ENCODE measurements around the gene RNF151.

Gene RNF151

DNA sequence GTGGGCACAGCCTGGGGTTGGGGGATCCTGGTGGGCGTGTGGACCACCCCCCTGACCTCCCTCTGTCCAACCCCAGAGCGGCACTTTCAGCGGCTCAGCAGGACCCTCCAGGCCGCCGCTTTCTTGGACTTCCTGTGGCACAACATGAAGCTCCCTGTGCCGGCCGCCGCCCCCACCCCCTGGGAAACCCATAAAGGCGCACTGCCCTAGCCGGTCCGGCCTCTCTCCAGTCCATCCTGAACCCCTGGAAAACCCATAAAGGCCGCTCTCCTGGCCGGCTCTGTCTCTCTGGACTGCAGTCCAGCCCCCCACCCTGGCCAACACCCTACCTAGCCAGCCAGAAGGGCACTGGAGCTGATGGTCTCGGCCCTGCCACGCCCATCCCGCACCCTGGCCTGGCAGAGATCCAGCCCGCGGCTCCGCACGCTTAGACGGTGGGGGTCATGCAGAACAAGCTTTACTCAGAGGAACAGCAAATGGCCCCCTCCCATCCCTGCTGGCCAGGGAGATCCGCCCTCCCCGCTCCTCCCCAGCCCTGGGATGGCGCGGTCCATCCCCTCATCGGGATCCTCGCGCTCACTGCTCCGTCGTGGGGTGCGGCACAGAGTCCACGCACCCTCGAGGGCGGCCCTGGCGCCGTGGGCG is 11.9 kb downstream of the RNF151 start:
- DNase-seq, result no peak

DNA sequence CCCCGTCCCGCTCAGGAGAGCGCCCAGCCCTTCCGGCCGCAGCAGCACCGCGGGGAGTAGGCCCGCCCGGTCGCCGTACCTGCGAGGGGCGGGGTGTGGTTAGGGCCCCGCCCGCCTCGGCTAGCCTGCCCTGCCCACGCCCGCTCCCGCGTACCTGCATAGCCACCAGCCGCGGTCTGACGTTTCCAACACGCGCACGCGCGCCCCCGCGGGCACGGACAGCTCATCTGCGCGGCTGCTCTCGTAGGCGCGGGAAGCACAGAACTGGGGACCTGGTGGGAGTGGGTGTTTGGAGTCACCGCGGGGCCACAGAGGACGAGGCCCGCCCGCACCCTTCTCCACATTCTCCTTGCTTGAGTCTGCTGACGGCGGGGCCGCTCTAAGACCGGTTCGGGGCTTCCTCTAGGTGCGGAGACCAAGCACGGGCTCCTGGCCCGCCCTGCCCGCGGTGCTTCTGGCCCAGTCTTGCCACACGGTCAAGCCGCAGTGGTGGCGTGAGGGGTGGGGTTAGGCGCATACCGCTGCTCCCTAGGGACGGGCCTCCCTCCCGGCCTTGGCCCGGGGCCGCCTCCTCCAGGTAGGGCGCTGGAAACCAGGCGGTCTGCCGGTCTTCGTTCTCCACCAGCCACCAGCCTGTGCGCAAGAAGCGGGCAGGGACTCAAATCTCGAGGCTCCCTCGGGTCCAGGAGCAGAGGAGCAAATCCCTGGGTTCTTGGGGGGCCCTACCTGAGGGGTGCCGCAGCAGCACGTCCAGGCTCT is 12.8 kb downstream of the RNF151 start:
- DNase-seq, result no peak

DNA sequence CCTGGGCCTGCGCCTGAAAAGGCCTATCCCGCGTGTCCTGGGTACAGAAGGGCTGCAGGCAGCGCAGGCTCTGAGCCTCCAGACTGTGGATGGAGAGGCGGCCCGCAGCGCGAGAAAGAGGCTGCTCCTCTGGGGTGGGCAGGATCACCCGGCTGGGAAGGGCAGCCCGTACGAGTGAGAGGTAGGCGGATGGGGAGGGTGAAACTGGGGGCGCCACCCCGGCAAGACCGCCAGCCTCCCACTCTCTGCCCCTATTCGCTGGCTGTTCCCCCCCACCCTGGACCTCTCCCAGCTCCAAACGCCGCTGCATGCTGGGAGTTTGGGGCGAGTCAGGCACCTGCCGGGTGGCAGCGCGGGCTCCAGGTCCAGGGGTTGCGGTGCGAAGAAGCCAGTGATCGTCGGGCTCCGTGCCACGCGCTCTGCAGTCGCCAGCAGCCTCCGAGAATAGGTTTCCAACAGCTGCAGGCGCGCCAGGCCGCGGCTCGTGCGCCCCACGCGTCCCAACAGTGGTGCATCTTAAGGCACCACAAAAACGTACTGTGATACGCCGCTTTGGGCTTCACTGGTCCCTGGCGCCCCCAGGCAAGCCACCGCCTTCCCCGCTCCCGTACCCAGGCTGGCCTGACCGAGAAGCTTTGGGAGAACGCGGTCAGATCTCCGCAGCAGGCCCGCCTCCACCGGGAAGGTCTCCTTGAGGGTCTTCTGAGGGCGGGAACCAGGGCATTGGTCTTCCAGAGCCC is 13.5 kb downstream of the RNF151 start:
- DNase-seq, result no peak

DNA sequence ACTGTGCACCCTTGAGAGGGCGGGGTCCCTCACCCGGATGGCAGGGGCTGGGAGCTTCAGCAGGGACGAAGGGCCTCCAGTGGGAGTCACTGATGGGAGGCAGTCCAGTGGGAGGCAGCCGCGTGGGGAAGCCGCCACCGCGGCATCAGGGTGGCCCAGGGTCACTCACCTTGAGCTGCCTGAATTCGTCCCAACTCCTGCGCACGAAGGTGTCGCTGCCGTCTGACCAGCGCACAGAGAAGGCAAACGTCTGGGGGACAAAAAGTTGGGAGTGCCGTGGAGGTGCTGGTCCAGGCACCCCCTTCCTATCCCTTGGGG is 14.1 kb downstream of the RNF151 start:
- DNase-seq, result no peak

DNA sequence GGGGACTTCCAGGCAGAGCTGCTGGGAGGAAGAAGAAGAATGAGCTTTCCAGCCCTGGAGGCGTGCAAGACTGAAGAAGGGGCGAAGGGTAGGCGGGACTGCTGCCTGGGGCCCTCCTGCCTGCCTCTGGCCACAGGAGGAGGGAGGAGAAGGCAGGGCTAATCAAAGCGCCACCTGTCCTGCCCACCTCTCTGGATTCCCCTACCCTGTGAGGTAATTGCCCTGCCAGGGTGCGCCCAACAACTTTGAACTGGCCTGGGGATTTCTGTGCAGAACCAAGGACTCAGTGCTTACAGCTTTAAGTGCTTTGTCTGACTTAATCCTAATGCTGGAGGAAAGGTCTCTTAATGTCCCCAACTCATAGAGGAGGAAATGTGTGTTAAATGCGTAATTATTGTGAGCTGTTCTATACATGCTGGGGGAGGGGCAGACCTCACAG is 14.8 kb downstream of the RNF151 start, which contains the start of gene NOXO1:
NOXO1 (minus strand) TSS at position 72 of the 439 bp plus-strand sequence. CDS start 290 bp downstream, outside the sequence.
- DNase-seq, result no peak

DNA sequence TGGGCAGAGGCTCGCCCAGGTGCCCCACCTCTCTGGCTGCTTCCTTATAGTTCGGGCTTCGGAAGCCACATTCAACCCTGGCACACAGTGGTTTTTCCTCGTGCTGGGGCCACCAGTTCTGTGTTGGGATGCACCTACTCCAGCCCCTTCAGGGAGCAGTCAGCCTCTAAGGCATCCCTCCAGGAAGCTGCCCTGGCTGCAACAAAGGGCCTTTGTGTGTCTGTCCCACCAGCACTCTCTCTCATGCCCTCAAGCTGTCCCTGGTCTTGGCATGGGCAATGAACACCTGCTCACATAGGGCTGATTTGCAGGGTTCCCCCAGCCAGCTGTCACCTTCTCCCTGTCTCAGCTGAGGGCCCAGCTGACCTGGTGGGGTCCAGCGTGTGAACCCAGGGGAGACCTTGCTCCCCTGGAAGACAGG is 15.4 kb downstream of the RNF151 start:
- DNase-seq, result no peak

DNA sequence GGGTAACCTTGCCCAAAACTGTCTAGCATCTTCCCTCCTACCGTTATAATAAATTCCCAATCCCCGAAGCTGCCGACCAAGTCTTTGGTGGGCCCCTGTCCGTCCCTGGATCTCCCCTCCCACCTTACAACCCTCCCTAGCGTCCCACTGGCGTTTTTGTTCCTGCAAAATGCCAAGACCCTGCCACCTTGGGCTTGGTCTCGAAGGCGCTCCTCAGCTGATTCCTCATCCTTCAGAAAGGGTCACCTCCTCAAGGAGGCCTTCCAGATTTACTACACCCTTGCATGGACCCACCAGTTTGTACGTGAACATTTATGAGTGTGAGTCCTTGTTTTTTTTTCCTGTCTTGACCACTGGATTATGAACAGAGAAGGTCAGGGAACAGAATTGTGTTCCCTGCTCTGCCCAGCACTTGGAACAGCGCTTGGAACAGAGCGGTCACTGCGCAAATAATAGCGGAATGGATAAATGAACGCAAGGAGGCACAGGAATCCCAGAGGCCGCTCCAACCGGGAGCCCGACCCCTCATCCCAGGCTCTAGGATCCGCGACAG is 16.4 kb downstream of the RNF151 start:
- no peak for DNase-seq

DNA sequence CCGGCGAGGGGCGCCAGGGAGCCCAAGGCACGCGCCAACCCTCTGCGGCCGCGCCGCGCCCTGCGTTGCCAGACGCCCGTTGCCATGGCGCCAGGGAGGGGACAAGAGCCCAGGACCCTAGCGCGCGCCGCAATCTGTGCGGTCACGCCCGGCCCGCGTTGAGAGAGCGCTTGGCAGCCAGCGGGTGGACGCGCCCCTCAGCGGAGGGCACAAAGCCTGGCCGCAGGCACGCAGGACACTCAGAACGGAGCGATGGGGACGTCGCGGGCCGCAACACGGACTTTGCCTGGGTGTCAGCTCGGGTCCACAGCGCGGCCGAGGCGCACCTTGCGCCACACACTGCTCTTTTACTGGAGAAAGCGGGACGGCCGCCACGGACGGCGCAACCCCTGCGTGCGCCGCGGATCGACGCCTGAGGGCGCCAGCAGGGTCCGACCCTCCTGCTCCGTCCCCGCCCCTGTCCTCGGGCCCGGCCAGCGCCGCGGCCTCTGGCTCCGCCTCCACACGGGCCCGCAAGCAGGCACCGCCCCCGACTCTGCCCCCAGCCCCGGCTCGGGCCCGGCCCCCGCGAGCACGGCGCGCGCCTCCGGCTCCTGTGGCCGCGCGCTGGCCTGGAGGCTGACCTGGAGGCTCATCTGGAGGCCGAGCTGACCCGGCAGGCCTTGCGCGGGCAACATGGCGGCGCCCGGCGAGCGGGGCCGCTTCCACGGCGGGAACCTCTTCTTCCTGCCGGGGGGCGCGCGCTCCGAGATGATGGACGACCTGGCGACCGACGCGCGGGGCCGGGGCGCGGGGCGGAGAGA is 17.1 kb downstream of the RNF151 start, which contains the start of gene GFER:
GFER (plus strand) TSS at position 650 of the 803 bp plus-strand sequence; CDS start at position 676, 26 bp downstream.
- peak; percentile 45 to 92 for DNase-seq

DNA sequence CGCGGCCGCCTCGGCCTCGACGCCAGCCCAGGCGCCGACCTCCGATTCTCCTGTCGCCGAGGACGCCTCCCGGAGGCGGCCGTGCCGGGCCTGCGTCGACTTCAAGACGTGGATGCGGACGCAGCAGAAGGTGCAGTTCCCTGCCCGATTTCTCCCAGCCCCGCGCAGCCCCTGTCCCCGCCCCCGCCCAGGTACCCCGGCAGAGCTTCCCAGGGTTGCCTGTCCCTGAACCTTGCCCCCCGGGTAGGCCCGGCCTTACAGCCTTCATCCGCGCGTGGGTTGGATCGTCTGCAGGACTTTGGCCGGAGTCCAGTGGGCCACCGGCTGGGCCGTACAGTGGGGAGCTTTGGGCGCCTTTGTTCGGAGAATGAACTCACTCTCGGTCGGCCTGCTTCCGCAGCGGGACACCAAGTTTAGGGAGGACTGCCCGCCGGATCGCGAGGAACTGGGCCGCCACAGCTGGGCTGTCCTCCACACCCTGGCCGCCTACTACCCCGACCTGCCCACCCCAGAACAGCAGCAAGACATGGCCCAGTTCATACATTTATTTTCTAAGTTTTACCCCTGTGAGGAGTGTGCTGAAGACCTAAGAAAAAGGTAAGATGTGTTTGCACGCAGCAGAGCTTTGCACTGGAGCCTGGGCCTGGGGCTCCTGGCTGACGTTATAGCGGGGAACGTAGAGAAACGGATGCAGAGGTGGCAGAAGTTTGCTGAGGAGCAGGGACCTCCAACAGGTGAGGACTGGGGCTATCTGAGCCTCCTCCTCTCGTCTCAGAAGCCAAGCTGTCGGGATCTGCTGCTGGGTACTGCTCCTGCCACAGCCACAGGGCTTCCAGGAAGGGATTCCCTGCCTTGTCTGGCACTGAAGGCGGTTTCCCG is 17.9 kb downstream of the RNF151 start:
- DNase-seq, result no peak

DNA sequence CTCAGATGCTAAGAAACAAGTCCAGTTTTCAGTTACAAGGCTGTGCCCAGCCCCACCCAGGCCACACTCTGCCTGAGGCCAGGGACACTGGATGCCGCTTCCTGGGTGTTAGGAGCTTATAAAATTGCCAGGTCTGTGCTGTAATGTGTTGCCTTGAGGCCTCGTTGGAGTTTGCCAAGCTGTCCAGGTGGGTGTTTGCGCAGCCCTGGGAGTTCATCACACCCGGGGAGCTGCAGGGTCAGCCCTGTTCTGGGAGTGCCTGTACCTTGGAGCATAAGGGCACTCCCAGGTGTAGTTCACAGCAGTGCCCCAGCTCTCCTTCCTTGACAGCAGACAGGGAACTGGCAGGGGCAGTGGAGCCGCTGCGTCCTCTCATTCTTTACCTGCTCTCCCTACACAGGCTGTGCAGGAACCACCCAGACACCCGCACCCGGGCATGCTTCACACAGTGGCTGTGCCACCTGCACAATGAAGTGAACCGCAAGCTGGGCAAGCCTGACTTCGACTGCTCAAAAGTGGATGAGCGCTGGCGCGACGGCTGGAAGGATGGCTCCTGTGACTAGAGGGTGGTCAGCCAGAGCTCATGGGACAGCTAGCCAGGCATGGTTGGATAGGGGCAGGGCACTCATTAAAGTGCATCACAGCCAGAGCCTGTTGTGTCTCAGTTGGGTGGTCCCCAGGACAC is 19.0 kb downstream of the RNF151 start:
- no peak for DNase-seq

DNA sequence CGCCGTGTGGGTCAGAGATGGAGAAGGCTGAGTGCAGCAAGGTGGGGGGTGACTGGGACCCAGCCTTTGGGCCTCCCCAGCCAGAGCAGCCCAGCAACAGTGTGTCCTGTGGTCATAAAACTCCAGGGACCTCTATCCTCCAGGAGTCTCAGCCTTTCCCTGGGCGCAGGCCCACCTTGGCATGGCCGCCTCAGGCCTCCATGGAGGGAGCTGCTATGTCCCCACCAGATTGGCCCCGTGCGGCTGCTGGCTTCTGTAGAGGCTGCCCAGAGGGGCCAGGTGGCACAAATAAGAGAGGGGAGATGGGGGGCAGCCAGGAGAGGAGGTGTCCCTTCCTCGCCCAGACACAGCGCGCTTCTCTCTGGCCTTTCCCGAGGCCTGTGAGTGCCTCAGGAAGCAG is 20.5 kb downstream of the RNF151 start:
- DNase-seq, result no peak

DNA sequence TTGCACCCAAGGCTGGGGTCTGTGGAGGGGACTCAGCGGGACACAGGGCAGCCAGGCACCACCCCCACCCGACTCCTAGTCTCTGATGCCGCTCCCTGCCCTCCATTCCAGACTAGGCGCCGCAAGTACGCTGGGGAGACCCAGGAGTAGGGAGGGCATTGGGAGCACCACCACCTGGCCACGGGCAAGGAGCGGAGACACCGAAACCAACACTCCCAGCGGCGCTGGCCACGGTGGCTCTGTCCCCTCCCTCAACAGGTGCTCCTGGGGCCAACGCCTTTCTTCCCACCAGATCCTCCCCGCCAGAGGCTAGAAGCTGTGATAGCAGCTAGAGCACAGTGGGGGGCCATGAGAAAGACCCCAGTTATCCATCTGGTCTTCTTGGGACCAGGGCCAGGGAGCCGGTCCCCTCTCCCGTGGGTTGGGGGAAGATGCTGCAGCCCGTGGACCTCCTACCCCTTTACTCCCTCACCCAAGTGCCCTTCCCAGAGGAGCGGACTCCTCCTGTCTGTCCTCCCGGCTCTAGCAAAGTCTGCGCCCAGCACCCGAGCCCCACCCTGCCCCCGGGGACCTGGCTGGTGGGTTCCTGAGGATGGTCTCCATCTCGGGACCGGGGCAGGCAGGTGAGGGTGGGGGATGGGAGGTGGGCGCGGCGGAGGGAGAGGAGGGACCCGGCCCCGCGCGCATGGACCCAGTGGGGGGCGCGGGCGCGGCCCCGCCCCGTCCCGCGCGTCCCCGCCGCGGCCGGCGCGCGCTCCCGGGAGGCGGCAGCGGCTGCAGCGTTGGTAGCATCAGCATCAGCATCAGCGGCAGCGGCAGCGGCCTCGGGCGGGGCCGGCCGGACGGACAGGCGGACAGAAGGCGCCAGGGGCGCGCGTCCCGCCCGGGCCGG is 22.8 kb downstream of the RNF151 start, which contains the start of gene SYNGR3:
SYNGR3 (plus strand) TSS at position 762 of the 892 bp plus-strand sequence. CDS start 133 bp downstream, outside the sequence.
- no peak for DNase-seq

DNA sequence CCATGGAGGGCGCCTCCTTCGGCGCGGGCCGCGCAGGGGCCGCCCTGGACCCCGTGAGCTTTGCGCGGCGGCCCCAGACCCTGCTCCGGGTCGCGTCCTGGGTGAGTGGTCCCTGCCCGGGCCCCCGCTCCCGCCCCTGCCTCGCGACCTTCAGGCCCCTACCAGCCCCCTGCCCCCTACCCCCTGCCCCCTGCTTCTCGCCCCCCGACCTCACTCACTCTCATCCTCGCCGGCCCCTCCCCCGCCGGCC is 23.4 kb downstream of the RNF151 start:
- no peak for DNase-seq

DNA sequence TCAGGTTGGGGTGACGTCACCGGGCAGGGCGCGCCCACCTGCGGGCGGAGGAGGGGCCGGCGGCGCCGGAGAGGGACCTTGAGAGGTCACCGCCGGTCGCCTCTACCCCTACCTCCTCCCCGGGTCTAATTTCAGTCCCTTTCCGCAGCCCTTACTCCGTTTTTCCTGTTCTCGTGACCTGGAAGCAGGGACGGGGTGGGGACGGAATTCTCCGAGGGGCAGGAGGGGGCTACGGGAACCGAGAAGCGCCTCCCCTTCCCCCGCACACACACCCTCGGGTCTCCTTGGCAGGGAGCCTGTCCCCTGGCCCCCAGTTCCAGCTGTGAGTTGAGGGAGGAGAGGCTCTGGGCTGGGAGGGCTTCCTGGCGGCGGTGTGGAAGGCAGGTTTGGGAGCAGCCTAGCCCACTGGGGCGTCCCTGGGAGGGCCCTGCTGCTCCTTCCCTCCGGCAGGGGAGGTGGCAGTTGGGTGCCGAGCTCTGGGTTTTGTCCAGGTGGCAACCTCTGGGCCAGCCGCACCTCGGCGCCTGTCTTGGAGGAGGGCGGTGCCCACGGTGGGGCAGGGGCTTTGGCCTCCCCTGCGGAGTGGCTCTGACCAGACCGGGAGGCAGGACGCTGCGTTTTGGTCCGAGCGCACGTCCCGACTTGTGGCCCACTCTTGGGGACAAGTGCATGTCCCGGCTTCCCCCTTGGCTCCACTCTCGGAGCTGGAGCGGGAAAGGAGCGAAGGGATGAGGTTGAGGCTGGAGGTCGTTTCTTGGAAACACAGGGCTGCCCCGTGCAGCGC is 23.9 kb downstream of the RNF151 start:
- no peak for DNase-seq

DNA sequence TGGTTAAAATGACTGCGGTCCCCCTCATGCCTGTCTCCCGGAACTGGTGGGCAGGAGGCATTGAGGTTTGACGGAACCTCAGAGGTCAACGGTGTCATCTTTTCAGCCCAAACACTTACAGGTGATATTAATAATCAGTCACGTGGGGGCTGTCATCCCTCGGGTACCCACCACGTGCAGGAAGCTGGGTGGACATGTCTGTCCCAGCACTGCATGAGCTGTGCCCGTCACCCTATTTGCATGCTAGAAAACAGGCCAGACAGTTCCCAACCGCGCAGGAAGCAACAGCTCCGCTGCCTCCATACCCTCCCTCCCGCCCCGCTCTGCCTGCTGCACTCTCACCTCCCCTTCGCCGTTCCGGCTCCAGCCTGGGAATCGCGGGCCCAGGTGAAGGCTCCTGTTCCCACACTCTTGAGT is 24.5 kb downstream of the RNF151 start:
- no peak for DNase-seq

DNA sequence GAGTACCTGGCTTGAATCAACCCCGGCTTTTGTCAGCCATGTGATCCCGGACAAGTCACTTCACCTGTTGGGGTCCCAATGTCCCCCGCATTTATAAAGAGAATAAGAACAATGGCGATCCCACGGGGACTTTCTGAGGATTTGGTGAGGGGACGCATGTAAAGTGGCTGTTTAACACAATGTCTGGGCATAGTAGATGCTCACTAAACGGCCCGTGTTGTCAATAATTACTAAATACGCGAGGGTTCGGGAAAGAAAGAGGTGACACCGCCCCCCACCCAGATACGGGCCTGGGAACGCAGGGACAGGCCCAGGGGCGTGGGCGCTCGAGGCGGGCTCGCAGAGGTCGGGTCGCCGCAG is 24.9 kb downstream of the RNF151 start:
- no peak for DNase-seq

DNA sequence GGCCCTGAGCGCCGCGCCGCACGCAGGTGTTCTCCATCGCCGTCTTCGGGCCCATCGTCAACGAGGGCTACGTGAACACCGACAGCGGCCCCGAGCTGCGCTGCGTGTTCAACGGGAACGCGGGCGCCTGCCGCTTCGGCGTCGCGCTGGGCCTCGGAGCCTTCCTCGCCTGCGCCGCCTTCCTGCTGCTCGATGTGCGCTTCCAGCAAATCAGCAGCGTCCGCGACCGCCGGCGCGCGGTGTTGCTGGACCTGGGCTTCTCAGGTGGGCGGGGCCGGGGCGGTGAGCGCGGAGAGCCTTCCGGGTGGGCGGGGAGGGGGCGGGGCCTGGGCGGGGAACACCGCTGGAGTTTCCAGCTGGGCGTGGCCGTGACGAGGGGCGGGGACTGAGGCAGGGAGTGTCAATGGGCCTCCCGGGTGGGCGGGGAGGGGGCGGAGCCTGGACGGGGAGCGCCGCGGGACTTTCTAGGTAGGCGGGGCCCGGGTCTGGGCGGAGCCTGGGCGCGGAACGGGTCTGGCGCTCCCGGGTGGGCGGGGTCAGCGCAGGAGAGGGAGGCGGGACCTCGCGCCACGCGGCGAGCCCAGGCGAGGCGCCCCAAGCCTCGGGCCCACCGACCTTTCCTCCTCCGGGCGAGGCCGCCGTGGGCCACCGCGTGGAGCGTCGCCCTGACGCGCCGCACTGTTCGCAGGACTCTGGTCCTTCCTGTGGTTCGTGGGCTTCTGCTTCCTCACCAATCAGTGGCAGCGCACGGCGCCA is 25.5 kb downstream of the RNF151 start:
- no peak for DNase-seq

DNA sequence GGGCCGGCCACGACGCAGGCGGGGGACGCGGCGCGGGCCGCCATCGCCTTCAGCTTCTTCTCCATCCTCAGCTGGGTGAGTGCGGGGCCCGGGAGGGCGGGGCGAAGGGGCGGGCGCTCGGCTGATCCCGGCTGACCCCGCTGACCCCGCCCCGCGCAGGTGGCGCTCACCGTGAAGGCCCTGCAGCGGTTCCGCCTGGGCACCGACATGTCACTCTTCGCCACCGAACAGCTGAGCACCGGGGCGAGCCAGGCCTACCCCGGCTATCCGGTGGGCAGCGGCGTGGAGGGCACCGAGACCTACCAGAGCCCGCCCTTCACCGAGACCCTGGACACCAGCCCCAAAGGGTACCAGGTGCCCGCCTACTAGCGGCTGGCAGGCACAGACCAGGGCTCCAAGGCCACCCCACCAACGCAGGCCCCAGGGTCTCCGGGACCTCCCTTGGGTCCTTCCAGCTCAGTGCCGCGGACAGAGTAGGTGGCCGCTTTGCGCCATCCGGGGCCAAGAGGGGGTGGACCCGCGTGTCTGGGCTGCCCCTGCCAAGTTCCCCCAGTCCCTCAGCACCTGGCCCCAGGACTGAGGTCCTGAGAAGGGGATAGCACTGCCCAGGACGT is 26.2 kb downstream of the RNF151 start:
- no peak for DNase-seq

All from NCI-H446 (cell line).